Suppressor macrophage (primary cell): ENCODE measurements around the gene MAP2K6.

Source experiments
- DNase-seq, 4 experiments: peaks; one replicate each; pipeline ENCODE4 v3.0.0-alpha.2; 2020 to 2022

The MAP2K6 gene

DNA sequence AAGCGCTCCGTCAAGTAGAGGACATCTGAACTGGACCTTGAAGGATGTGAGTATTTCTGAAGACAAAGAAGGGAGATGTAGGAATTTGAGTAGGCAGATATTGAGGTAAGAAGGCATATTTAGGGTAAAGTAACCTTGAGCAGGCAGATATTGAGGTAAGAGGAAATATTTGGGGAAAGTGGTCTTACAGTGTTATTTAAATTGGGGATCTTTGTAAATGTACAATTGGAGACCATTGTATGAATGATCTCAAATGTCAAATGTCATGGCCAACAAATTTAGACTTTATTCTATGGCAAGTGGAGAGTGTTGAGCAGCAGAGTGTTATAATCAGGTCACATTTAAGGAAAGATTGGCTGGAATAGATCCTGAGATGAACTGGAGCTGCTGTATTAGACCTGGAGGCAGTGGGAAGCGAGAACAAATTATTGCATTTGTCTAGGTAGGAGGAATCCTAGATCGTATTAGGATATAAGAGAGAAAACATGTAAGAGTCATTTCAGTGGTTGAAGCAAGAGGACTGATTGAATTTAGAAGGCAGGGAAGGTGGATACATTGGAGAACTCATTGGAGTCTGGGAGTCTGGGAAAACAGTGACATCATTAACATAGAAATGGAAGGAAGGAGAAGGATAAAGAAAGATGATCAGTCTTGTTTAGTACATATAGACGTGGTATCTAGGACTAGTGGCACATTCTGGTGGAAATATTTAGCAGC lies 165.6 kb downstream of the MAP2K6 start:
- DNase-seq, result no peak

DNA sequence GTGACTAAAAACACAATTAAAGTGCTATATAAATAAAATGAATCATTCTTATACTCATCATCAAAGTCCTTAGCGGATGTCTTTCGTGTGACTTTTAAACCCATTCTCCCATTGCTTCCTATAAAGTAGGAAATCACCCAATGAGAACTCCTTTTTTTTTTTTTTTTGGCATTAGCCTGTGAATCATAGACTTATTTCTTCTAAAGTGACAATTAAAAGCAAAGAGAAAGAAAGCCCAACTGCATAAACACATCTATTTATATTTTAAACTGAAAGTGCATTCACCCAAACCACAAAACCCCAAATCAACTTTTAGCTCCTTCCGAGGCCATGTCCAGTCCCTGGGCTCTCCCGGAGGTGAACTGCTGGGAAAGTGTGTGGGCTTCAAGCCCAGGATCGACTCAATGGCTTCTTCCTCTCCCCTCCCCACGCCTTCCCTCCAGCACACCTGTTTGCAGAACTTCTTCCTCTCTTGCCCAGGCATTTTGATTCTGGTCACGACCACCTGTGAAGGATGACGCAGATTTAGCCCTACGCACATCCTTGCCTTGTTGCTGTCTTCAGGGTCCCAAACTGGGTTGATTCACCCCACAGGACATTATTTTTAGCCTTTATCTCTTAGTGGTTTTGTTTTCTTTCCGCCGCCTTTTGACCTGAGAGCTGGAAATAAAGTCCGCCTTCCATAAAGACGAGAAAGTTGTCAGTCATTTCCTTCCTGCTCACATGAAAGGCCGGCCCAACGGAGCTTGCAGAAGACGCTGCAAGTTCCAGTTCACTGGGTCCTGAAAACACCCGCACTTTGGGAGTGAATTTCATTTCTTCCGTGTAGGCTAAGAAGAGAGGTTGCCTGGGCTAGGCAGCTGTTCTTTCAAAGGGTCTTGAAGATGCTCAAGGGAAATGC lies 166.8 kb downstream of the MAP2K6 start:
- peak in 3 of 4 experiments; percentile 7 to 16 (median 15) for DNase-seq

DNA sequence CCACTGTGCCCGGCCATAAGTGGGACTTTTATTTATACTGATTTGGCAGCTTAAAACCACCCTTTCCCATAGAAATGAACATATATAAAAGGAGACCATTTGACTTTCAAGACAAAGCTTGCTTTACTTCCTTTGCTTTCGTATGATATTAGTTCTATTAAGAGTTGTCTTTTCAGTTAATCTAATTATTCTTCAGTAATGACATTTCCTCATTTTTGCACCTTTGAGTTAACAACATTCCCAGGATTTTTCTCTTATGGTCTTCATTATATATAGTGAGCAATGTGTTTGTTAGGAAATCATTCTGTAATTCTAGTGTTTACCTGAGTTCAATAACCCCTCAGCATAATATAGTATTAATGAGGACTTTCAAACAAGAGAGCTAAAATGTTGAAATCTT lies 173.8 kb downstream of the MAP2K6 start:
- DNase-seq, result no peak

DNA sequence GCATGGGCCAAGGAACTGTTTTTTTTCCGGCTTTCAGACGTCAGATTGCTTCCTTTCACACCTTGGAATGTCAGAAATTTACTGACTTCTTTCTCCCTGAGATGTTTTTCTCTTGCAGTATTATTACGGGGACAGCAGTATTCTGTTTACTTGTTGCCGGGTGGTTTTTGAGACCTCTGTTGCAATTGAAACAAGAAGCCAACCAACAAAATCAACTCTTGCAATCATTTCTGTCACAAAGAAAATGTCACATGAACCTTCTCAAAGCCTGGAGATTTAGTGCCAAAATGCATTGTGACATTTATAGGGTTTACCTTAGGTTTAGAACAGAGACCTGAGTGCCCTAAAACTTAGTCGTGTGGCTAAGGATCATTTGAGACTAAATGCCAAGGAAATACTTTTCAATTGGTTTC lies 174.3 kb downstream of the MAP2K6 start:
- DNase-seq, result no peak

DNA sequence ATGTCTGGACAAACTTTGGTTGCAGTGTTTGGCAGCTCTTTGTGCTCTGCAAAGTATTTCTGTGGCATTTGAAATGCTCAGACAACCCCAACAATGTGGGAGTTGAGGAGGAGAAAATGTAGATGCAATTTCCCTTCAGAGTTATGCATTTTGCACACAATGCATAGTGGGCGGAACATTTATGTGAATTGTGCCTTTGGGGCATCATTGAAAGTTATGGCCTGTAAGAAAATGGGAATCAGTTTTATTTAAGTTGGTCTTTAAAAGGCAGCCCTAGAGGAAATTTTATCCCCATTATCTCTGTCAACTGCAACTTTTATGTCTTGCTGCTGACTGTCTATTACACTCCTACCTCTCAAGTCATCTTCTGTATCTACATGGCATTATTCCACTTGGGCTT lies 176.2 kb downstream of the MAP2K6 start:
- peak in 2 of 4 experiments; percentile 9 to 15 for DNase-seq

DNA sequence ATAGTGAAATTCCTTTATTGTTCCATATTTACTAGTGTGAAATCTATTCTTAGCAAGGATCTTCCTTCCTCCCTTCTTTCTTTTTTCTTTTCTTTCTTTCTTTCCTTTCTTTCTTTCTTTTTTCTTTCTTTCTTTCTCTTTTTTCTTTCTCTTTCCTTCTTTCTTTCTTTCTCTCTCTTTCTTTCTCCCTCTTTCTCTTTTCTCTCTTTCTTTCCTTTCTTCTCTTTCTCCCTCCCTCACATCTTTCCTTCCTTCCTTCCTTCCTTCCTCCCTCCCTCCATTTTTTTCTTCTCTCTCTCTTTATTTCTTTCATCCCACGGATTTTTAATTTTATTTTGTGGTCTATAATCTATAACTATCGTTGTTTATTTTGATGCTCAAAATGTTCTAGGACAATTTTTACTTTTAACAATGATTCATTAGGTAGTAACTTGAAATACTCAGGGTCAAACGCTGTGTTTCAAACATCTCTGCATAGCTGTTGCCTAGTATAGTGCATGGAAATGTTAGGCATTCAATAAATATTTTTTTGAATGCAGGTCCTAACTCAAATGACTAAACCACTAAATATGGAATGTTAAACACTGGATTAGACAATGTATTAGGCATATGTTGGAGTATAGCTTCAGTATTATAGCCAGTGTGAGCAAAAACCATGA lies 178.3 kb downstream of the MAP2K6 start:
- DNase-seq, result no peak

DNA sequence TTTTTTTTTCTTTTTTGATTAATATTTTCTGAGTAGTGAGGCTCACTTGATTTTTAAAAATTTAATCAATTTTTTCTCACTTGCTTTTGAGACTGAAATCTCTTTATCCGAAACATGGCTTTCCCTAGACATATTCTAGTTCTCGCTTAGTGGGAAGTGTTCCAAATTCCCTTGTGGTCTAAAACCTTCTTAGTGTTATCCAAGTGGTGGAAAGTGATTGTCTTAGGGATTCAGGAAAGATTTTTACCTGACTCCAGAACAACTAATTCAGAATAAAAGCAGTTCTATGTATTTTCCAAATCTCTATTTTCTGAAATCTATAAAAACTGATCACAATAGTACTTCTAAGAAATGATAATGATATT lies 178.8 kb downstream of the MAP2K6 start:
- no peak for DNase-seq

DNA sequence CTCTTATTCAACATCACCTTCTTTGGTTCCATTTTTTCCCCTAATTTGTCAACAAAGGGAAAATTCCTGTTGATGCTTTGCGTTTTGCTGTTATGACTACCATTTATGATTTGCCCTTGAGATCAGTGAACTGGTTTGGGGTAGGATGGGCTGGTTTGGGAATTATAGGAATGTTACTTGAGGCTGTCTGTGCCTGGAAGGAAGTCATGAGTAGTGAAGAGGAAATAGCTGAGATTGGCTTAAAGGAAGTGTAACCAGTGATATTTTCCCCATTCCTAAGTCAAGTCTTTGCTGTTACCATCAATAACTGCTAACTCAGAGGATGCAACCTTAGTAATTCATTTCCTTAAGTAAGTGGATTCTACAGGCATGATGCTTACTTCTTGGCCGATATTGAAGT lies 179.2 kb downstream of the MAP2K6 start:
- DNase-seq, result no peak

DNA sequence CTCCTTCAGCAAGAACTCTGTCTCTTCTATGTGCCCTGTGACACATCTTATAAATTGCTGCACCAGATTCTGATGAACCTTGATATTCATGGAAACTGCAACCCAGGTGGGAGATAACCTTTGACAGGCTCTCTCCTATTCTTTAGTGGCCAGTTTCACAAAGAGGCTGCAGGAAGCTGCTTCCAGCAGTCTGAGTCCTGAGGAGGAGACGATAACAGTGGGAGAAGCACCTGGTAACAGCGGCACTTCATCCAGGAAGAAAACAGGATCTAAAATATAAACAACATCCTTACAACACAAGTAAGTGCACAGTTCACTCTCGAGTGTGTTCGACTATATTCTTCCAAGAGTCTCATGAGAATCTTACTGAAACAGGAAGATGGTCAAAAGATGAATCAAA lies 180.1 kb downstream of the MAP2K6 start:
- DNase-seq, result no peak

DNA sequence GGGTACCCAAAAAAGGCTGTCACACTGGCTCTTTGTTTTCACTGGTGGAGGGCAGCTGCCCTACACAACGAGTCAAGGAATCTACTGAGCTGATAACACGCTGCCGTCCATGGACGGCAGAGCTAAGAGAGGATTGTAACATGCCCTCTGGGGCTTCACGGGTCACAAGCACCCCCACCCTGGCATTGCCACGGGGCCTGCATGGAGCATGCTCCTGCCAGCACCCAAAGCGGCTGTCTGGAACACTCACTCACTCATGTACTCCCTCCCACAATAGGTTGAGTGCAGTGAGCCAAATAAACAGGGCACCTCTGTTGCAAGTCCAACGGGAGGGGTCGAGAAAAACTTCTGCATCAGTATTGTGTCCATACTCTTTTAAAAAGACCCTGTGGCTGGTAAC lies 181.6 kb downstream of the MAP2K6 start:
- DNase-seq, result no peak

DNA sequence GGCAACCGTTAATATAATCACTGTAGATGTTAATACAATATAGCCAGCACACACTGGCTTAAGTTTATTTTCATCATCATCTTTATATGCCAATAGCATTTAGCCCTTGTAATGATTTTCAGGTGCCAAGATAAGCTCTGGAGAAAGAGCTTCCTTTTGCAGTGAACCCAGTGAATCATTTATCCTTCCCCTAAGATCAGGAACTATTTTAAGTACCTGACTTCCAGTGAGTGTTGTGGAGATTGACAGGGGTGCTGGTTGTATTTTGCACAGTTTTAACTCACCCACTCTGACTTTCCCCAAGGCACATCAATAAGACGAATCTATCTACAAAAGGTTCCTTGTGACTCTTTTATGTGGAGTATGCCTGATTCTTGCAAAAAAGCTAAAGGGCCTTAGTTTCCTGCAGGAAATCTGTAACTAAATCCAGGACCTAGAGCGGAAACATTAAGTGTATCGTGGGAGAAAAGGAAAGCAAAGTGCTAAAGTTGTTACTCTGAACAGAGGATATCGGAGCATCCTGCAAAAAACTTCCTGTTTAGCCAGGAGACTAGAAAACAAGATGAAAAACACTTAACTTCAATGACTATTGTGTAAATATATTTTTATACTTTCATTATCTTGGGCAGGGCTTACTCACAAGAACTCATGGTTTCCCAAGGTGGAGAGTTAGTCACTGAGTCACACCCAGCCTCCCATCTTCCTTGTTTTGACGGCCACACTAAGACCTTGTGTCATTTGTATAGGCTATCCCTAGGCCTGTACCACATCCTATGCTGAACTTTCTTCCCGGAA lies 183.6 kb downstream of the MAP2K6 start:
- peak in 3 of 4 experiments; percentile 5 to 31 (median 22) for DNase-seq

DNA sequence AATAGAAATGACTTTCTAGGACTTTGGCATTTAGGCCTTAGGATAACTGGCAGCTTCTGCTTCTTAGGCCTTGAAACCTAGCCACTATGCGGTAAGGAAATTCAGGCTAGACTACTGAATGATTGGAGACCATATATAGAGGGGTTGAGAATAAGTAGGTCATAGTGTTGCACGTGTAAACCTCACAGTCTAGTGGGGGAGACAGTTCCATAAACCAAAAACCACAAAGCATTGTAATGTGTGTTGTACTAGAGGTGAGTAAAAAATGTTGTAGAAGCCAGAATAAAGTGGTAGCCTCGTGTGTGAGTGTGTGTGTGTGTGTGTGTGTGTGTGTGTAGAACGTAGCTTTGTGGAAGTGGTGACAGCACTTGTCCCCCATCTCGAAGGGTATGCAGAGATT lies 188.5 kb downstream of the MAP2K6 start:
- DNase-seq, result no peak
